DOHH2 (cell line): Measurements from ENCODE around the gene RHOXF2B.
"Not testable (repeated sequence)": the region's sequence is repeated elsewhere in the genome, so short reads cannot be mapped to it uniquely, and the experiment has no call there.

Experiments
- EZH2phosphoT487 ChIP-seq: fragments of 200-600 bp; sonication (generic); IDR thresholded peaks from 2 replicates; pipeline ENCODE4 v1.6.1; 2017; ENCODE audit warnings: borderline replicate concordance, mild to moderate bottlenecking, antibody characterized with exemption, low read length, moderate library complexity, mixed read lengths
- TF ChIP-seq, protein P1 (sequence below): fragments of 200-600 bp; sonication (generic); IDR thresholded peaks from one replicate; pipeline ENCODE4 v1.5.1; 2014; ENCODE audit warnings: antibody characterized with exemption, mild to moderate bottlenecking, low read depth, low read length; ENCODE audit not compliant: poor library complexity, severe bottlenecking

DNA sequence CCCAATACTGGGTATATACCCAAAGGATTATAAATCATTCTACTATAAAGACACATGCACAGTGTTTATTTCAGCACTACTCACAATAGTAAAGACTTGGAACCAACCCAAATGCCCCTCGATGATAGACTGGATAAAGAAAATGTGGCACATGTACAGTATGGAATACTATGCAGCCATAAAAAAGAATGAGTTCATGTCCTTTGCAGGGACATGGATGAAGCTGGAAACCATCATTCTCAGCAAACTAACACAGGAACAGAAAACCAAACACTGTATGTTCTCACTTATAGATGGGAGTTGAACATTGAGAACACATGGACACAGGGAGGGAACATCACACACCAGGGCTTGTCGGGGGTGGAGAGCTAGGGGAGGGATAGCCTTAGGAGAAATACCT is 27.2 kb upstream of the RHOXF2B start:
- TF ChIP-seq, protein P1, sequence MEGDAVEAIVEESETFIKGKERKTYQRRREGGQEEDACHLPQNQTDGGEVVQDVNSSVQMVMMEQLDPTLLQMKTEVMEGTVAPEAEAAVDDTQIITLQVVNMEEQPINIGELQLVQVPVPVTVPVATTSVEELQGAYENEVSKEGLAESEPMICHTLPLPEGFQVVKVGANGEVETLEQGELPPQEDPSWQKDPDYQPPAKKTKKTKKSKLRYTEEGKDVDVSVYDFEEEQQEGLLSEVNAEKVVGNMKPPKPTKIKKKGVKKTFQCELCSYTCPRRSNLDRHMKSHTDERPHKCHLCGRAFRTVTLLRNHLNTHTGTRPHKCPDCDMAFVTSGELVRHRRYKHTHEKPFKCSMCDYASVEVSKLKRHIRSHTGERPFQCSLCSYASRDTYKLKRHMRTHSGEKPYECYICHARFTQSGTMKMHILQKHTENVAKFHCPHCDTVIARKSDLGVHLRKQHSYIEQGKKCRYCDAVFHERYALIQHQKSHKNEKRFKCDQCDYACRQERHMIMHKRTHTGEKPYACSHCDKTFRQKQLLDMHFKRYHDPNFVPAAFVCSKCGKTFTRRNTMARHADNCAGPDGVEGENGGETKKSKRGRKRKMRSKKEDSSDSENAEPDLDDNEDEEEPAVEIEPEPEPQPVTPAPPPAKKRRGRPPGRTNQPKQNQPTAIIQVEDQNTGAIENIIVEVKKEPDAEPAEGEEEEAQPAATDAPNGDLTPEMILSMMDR = not testable (repeated sequence)
- not testable (repeated sequence) for TF ChIP-seq EZH2phosphoT487
